WTC11 (cell line): ENCODE measurements around the gene NINJ2.

Experiments used
- CREM ChIP-seq: sonication (generic); formaldehyde crosslinking; IDR thresholded peaks from 2 replicates; pipeline ENCODE4 v1.8.1; 2022; ENCODE audit warnings: mild to moderate bottlenecking, missing genetic modification reagents, moderate library complexity
- EMX1 ChIP-seq: fragments of 250-450 bp; sonication (Bioruptor Pico); IDR thresholded peaks from 2 replicates; pipeline ENCODE4 v1.8.0; 2021; ENCODE audit warnings: mild to moderate bottlenecking
- ESRRA ChIP-seq: sonication (generic); formaldehyde crosslinking; IDR thresholded peaks from 2 replicates; pipeline ENCODE4 v1.8.1; 2022; ENCODE audit warnings: mild to moderate bottlenecking, missing genetic modification reagents, borderline replicate concordance
- FOXJ3 ChIP-seq: sonication (generic); formaldehyde crosslinking; IDR thresholded peaks from 2 replicates; pipeline ENCODE4 v1.9.0; 2021; ENCODE audit warnings: missing genetic modification reagents, mild to moderate bottlenecking, borderline replicate concordance
- TF ChIP-seq, protein P1 (sequence below): fragments of 200-600 bp; IDR thresholded peaks from 2 replicates; pipeline ENCODE4 v1.8.0; 2022; ENCODE audit warnings: antibody characterized with exemption
- TF ChIP-seq, protein P2 (sequence below): sonication (generic); formaldehyde crosslinking; IDR thresholded peaks from 2 replicates; pipeline ENCODE4 v1.8.0; 2022; ENCODE audit warnings: mild to moderate bottlenecking, missing genetic modification reagents

DNA sequence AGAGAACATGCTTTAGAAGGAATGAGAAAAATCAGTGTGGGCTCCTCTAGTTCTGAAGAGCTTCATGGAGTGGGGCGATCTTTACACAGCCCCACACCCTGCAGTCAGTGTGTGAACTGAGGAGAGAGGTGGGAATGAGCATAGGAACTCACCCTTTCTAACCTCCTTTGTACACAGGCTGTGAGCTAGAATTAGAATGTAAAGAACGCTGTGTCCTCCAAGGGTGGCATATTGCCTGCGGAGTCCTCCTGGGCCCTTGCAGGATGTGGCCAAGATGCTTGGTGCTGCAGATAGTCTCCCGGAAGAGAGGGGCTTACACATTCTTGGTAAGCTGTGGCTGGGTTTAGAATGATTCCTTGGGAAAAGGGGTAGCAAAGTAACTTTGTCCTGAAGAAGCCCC lies 43.9 kb downstream of the NINJ2 start:
- TF ChIP-seq CREM (CRISPR knock-in tag) = no peak
- TF ChIP-seq EMX1 (CRISPR knock-in tag) = no peak
- TF ChIP-seq, protein P1, sequence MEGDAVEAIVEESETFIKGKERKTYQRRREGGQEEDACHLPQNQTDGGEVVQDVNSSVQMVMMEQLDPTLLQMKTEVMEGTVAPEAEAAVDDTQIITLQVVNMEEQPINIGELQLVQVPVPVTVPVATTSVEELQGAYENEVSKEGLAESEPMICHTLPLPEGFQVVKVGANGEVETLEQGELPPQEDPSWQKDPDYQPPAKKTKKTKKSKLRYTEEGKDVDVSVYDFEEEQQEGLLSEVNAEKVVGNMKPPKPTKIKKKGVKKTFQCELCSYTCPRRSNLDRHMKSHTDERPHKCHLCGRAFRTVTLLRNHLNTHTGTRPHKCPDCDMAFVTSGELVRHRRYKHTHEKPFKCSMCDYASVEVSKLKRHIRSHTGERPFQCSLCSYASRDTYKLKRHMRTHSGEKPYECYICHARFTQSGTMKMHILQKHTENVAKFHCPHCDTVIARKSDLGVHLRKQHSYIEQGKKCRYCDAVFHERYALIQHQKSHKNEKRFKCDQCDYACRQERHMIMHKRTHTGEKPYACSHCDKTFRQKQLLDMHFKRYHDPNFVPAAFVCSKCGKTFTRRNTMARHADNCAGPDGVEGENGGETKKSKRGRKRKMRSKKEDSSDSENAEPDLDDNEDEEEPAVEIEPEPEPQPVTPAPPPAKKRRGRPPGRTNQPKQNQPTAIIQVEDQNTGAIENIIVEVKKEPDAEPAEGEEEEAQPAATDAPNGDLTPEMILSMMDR = no peak
- TF ChIP-seq, protein P2, sequence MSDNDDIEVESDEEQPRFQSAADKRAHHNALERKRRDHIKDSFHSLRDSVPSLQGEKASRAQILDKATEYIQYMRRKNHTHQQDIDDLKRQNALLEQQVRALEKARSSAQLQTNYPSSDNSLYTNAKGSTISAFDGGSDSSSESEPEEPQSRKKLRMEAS (CRISPR knock-in tag) = no peak
- TF ChIP-seq FOXJ3 = no peak
- no peak for TF ChIP-seq ESRRA (CRISPR knock-in tag)
